GM19395 (cell line): ENCODE data around the gene PPIL6.

Experiments used
- ATAC-seq: cut with Tn5 transposase; IDR thresholded peaks from one replicate; pipeline ENCODE4 v1.9.1; 2021; ENCODE audit warnings: mild to moderate bottlenecking, moderate library complexity; ENCODE audit not compliant: unreplicated experiment

PPIL6 gene

GRCh38 chr6:109406196-109406595, 34.2 kb downstream of the PPIL6 start:
- ATAC-seq = no peak

DNA sequence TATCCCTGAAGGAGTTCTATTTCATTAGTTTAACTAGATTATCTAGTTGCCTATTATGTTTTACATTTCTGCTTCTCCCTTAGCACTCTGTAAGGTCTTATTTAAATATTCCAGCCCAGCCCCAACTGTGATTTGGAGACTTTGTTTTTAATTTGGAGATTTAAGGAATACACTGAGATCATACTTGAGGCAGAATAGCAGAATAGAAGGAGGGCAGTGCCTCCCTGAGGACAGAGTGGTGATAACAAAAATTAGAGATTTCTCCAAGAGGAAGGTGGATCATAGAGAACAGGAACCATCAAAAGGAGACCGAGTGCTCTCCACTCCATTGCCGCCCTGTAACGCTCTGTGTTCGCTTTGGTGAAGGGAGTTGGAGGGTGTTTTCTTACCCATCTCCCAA, 43.4 kb downstream of the PPIL6 start:
- no peak for ATAC-seq

GRCh38 chr6:109396046-109396718, 44.2 kb downstream of the PPIL6 start:
- ATAC-seq = no peak

- no peak for ATAC-seq
Observed at GRCh38 chr6:109393886-109394281, 46.5 kb downstream of the PPIL6 start.

DNA sequence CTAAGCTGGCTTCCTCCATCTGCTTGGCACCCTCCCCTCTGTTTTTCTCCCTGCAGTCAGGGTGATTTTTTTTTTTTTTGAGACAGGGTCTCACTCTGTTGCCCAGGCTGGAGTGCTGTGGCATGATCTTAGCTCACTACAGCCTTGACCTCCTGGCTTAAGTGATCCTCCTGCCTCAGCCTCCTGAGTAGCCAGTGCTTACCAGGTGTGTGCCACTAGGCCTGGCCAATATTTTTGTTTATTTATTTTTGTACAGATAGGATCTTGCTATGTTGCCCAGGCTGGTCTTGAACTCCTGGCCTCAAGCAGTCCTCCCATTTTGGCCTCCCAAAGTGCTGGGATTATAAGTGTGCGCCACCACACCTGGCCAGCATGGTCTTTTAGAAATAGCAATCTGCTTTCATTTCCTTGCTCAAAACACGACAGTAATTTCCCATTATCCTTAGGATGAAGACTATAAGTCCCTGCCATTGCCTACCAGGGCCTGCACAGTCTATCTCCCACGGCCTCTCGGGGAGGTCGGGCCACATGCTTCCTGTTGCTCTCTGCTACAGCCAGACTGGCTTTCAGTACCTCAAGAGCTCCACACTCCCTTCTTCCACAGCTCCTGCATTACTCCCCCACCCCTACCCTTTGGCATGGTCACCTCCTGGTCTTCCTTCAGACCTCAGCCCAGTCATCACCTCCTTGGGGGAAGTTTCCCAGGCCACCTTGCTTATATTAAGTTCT, 47.1 kb downstream of the PPIL6 start:
- ATAC-seq = no peak

DNA sequence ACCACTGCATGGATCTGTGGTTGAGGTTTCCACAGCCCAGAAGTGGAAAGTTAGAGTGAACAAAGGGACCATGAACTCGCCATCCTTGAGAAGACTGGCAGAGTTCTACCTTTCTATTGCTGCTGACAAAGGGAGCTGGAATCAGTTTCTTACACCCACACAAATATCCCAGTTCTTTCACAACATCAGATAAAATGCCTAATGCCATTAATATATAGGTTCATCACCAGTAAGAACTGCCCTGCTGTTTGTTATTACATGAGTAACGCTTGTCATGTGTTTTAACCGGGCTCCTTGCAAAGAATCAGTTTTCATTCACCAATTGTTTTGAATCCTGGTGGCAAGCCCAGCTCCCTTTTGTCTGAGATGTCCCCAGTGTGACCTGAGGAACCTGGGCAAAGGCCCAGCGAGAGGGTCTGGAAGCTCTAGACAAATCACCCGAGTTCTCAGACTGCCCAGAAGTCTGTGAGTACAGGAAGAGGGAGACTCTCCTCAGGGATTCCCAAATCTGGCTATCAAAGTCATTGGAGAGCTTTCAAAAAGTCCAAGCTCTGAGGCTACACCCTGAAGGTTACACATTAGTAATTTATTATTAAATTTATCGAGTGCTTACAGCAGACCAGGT, 50.7 kb downstream of the PPIL6 start:
- ATAC-seq = no peak

DNA sequence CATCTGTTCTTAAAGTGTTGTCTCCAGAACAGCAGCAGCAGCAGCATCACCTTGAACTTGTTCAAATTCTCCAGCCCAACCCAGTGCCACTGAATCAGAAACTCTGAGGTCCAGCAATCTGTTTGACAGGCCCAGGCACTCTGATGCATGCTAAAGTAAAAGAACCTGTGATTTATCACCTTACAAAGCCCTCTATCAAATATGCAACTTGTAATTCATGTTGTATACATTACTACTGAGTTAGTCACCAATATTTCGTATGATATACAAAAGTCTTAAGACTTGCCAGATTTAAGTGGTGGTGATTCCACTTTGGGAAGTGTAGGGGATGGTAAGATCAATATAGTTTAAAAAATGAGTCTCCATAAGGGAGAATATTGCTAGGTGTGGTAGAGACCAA, 52.2 kb downstream of the PPIL6 start:
- no peak for ATAC-seq

GRCh38 chr6:109383438-109383940, 56.9 kb downstream of the PPIL6 start:
- ATAC-seq = no peak

DNA sequence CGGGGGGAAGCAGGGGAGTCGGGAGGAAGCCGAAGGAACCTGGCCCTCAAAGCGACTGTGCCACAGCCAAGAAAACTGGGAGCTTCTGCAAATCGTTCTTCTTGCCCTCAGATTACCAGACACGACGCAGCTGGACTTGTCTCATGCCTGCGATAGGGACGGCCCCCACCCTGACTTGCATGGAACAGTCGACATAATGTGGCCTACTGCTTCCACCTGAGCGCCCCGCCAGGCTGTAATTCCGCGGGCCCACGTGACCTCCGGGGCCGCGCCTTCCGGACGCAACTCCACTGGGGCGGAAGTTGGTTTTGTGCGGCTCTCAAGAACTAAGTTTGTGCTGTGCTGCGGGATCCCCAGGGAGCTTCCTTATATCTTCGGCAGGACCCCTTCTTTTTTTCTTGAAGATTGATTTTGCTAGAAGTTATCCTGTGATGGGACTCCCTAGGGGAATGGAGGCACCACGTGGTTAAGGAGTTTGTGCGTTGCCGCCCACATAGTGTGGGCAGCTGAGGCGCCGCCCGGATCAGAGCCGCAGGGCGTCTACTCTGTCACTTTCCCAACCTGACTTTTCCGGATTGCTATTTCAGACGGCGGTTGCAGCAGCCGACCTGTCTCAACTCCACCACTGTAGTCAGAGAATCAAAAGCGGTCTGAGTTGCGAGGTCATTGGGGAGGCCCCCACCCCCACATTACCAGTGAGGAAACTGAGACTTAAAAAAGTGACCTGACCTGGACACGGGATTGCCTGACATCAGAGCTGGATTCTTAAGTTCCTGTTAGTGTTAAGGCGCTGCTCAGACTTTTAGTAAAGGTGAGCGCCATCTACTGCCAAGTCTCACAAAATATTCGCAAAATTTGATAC, 57.6 kb downstream of the PPIL6 start:
- peak; percentile 72 for ATAC-seq

DNA sequence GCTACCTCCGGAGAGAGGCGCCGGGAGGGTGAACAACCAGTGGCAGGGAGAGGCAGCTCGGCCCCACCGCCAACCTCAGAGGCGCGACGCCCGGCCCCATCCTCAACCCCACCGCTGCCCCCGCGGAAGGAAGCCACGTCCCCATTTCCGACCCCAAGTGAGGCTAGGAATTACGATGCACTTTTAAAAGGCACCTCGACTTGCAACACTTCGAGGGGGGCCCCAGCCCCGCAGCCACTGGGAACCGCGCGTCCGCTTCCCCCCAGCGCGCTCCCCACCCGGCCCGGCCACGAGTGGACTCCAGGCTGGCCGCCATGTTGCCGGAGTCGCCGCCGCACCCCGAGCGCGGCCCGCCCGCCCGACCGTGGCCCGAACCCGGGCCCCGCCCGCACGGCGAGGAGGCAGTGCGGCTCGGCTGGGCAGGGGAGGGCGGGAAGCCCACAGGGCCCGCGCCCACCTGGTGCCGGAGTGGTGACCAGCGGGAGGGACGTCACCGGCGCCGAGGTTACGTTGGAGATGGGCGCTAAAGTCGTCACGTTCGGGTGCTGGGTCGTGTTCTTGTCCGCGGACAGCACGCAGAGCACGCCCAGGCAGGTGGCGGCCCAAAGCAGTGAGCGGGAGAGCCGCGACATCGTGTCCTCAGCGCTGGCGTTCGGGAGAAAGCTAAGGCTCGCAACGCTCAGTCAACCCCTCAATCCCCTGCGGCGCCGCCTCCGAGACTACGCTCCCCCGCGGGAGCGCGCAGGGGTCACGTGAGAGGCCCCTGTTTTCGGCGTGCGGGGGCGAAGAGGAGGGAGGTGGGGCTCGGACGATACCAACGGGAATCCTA, 58.5 kb downstream of the PPIL6 start, which contains the start of gene CD164:
TSS of gene CD164 (minus strand) at position 721 of the 829 bp plus-strand sequence. CDS start at position 632, 89 bp downstream.
- ATAC-seq = peak; percentile 48

GRCh38 chr6:109381061-109381746, 59.2 kb downstream of the PPIL6 start:
- peak; percentile 1 for ATAC-seq

- ATAC-seq = no peak
Observed at GRCh38 chr6:109379711-109380110, 60.7 kb downstream of the PPIL6 start.

GRCh38 chr6:109377717-109378116, 62.7 kb downstream of the PPIL6 start:
- no peak for ATAC-seq

DNA sequence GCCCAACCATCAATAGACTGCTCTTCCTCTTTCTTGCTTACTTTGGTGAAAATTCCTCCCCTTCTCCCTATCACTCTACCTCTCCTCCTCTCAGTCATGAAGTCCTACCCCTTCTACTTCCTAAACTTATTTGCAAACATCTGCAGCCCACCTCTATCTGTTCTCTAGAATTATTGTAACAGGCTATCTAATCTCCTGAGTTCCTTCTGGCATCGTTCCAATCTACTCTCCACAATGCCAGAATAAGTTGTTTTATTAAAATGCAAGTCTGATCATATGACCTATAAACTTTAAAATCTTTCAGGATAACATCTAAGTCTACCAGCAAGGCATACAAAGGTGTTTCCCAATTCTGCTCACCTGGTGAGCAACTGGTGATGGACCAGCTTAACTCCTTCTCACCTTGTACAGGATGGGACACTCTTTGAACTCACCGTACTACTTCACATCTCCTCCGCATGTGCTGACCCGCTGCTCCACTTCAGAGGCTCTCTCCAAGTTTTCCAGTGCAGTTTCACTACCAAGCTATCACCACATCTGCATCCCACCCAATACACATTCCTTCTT, 66.0 kb downstream of the PPIL6 start:
- no peak for ATAC-seq

GRCh38 chr6:109373762-109374161, 66.7 kb downstream of the PPIL6 start:
- peak; percentile 95 for ATAC-seq

DNA sequence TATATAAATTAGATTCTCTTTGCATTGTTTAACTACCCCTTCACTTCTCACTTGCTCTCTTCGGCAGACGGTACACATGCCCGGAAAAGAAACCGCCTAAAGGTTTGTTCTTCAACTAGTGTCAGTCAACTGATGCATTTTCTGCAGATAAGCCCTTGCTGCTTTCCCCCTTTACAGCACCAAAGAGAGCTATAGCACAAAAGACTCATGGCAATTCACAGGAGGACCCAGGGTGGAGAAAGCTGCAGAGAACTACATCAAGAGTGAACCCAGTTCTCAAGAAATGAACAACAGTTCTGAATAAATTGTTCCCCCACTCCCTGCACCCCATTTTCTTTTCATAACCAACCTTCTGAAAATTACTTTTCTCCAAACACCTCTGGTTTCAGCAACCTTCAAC, 67.1 kb downstream of the PPIL6 start:
- ATAC-seq = peak; percentile 16

- no peak for ATAC-seq
Observed at GRCh38 chr6:109372130-109372529, 68.3 kb downstream of the PPIL6 start.

- ATAC-seq = no peak
Observed at GRCh38 chr6:109370792-109371191, 69.6 kb downstream of the PPIL6 start.

GRCh38 chr6:109370336-109370735, 70.1 kb downstream of the PPIL6 start:
- no peak for ATAC-seq
